BLaER1 (cell line): ENCODE data around the gene GABBR2.

Experiments
- H3K27ac ChIP-seq: shearing (Covaris generic); formaldehyde crosslinking; 2 replicates; pipeline ENCODE4 v1.8.1; 2022
- H3K27me3 ChIP-seq: shearing (Covaris generic); formaldehyde crosslinking; 2 replicates; pipeline ENCODE4 v1.8.1; 2022
- H3K36me3 ChIP-seq: shearing (Covaris generic); formaldehyde crosslinking; 2 replicates; pipeline ENCODE4 v1.8.1; 2022
- H3K4me1 ChIP-seq: shearing (Covaris generic); formaldehyde crosslinking; 2 replicates; pipeline ENCODE4 v1.8.1; 2022
- H3K4me2 ChIP-seq: shearing (Covaris generic); formaldehyde crosslinking; 2 replicates; pipeline ENCODE4 v1.8.1; 2022
- H3K4me3 ChIP-seq: shearing (Covaris generic); formaldehyde crosslinking; 2 replicates; pipeline ENCODE4 v1.8.1; 2022
- H3K9ac ChIP-seq: shearing (Covaris generic); formaldehyde crosslinking; 2 replicates; pipeline ENCODE4 v1.8.1; 2022
- H3K9me3 ChIP-seq: shearing (Covaris generic); formaldehyde crosslinking; 2 replicates; pipeline ENCODE4 v1.8.1; 2022
- H4K20me1 ChIP-seq: shearing (Covaris generic); formaldehyde crosslinking; 2 replicates; pipeline ENCODE4 v1.8.1; 2022
- Cebpa-rat ChIP-seq: shearing (Covaris generic); IDR thresholded peaks from 2 replicates; pipeline ENCODE4 v1.8.1; 2022

The GABBR2 gene

GRCh38 chr9:98457726-98458370 lies 250.9 kb downstream of the GABBR2 start:
- no peak overlapping the region for H3K4me3 ChIP-seq
- H3K27me3 ChIP-seq: no peaks in the 10 kb centered on the region
- no peak overlapping the region for H3K4me2 ChIP-seq
- TF ChIP-seq Cebpa-rat: no peak
- H3K27ac ChIP-seq: no peak overlapping the region
- peaks cover 24% of the 10 kb centered on the region for H3K9me3 ChIP-seq
- H3K9ac ChIP-seq: no peak overlapping the region
- no peaks in the 10 kb centered on the region for H3K36me3 ChIP-seq
- no peaks in the 10 kb centered on the region for H4K20me1 ChIP-seq
- H3K4me1 ChIP-seq: no peaks in the 10 kb centered on the region

- Histone ChIP-seq H3K36me3 (no peaks in the 10 kb centered on the region), H4K20me1 (no peaks in the 10 kb centered on the region), H3K9ac (no peak overlapping the region), H3K4me2 (no peak overlapping the region), H3K4me3 (no peak overlapping the region), H3K27me3 (no peaks in the 10 kb centered on the region), H3K9me3 (peaks cover 11% of the 10 kb centered on the region), H3K27ac (no peak overlapping the region), H3K4me1 (no peaks in the 10 kb centered on the region)
- no peak for TF ChIP-seq Cebpa-rat
Observed at GRCh38 chr9:98456156-98456613, 252.6 kb downstream of the GABBR2 start.

DNA sequence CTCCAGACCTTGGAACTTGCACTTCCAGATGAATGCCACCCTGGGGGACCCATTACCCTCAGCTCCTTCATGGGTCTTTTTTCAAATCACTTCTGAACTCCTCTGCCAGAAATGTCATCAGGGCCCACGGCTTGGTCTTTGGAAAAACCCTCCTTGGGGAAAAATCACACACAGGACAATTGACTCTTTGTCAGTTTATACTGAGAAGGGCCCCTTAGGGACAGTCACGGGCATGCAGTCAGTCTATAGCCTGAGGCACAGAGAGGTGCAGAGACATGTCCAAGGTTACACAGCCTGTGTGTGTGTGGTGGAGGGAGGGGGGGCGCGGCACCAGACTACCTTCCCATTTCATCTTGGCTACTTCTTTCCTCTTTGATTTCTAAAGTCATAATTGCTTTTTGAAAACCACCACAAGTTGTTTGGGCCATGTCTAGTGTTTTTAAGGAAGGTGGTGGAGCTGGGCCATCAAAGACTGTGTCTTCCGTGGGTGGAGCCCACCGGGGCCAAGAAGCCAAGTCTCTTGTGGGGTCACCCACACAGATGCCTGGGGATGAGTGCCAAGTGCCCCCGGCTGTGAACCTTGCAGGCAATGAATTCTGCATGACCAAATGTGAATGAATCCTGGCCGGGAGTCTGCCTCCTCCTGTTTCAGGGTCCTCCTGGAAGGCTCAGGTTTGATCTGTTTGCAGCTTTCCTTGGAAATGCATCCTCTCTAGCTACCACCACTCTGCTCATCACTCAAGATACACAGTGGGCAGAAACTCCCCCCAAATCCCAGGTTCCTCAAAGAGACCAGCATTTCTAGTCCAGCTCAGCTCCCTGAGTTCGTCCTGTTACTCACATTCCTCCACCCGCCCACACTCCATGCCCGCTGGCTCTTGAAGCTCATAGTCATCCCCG lies 253.2 kb downstream of the GABBR2 start:
- Histone ChIP-seq H3K9ac (no peak overlapping the region), H4K20me1 (no peaks in the 10 kb centered on the region), H3K4me3 (no peak overlapping the region), H3K9me3 (peaks cover 5% of the 10 kb centered on the region), H3K27me3 (no peaks in the 10 kb centered on the region), H3K27ac (no peak overlapping the region), H3K4me2 (no peak overlapping the region), H3K36me3 (no peaks in the 10 kb centered on the region), H3K4me1 (no peaks in the 10 kb centered on the region)
- TF ChIP-seq Cebpa-rat: no peak

DNA sequence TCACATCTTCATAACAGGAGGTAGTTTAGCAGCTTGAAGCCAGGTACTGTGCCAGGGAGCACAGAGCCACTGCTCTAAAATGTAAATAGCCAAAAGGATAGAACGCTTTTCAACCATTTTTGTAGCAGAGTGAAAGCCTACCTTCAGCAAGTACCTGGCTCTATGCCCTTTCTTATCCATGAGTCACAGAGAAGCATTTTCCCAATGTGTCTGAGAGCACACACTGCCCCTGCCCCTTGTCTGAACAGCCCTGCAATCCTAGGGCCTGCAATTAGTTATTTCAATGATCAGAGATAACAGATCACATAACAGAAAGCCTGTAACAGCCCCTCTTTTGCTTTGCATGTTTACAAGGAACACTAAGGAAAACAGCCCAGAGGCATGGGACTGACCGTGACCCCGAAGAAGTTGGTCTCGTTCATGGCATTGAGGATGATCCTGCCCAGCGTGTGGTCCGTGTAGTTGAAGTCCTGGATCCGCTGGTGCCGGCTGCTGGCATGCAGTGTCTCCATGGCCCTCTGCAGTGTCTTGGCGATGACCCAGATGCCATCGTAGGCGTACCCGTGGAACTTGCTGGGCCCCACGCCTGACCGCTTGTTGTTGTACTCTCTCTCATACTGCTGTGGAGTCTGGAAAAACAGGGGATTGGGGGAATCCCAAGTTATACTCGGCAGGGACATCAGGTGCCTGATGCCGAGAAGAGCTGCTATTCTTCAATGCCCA lies 255.0 kb downstream of the GABBR2 start:
- H3K4me3 ChIP-seq: no peak overlapping the region
- no peaks in the 10 kb centered on the region for H4K20me1 ChIP-seq
- no peaks in the 10 kb centered on the region for H3K36me3 ChIP-seq
- H3K27me3 ChIP-seq: no peaks in the 10 kb centered on the region
- no peak overlapping the region for H3K27ac ChIP-seq
- H3K4me1 ChIP-seq: no peaks in the 10 kb centered on the region
- no peak overlapping the region for H3K9ac ChIP-seq
- TF ChIP-seq Cebpa-rat: no peak
- no peaks in the 10 kb centered on the region for H3K9me3 ChIP-seq
- H3K4me2 ChIP-seq: no peak overlapping the region

DNA sequence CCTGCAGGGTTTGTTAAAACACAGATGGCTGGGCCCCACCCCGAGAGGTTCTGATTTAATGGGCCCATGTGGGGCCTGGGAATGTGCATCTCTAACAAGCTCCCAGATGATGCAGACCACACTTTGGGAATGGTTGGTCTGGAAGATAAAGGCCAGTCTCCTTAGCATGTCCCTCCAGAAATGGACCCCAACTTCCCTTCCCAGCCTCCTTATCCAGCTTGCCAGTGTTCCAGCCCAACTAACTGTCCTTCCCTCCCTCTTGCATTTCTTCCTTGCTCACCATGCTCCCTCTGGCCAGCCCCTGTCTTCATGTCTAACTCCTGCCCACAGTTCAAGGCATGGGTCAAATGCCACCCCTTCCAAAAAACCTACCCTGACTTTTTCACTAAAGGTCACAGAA lies 257.2 kb downstream of the GABBR2 start:
- H4K20me1 ChIP-seq: no peaks in the 10 kb centered on the region
- H3K4me1 ChIP-seq: no peaks in the 10 kb centered on the region
- H3K9ac ChIP-seq: no peak overlapping the region
- H3K4me3 ChIP-seq: no peak overlapping the region
- no peaks in the 10 kb centered on the region for H3K36me3 ChIP-seq
- no peak for TF ChIP-seq Cebpa-rat
- no peak overlapping the region for H3K27ac ChIP-seq
- no peaks in the 10 kb centered on the region for H3K27me3 ChIP-seq
- no peak overlapping the region for H3K4me2 ChIP-seq
- no peaks in the 10 kb centered on the region for H3K9me3 ChIP-seq

- Histone ChIP-seq H3K27me3 (no peaks in the 10 kb centered on the region), H3K9me3 (no peaks in the 10 kb centered on the region), H4K20me1 (no peaks in the 10 kb centered on the region), H3K36me3 (no peaks in the 10 kb centered on the region), H3K4me2 (no peak overlapping the region), H3K4me3 (no peak overlapping the region), H3K27ac (no peak overlapping the region), H3K9ac (no peak overlapping the region), H3K4me1 (no peaks in the 10 kb centered on the region)
- no peak for TF ChIP-seq Cebpa-rat
Observed at GRCh38 chr9:98450496-98450895, 258.2 kb downstream of the GABBR2 start.

DNA sequence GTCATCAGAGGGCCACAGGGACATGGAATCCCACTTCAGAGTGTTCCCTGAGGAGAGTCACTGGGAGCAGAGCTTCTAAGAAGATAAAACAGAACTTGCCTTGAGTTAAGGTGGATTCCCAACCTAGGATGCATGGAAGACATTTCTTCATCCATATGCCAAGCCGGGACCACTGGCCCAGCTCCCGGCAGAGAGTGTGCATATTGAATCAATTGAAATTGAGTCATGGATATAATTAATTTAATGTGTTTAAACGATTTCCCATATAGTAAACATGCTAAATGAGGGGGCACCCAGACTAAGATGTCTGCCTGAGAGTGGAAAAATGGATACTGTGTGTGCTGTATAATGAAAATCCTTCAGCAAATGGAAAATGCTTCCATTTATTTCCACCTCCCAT lies 258.9 kb downstream of the GABBR2 start:
- no peak overlapping the region for H3K9ac ChIP-seq
- no peak overlapping the region for H3K27ac ChIP-seq
- no peaks in the 10 kb centered on the region for H3K27me3 ChIP-seq
- TF ChIP-seq Cebpa-rat: no peak
- no peak overlapping the region for H3K4me2 ChIP-seq
- no peaks in the 10 kb centered on the region for H4K20me1 ChIP-seq
- H3K4me1 ChIP-seq: no peaks in the 10 kb centered on the region
- no peaks in the 10 kb centered on the region for H3K9me3 ChIP-seq
- H3K4me3 ChIP-seq: no peak overlapping the region
- H3K36me3 ChIP-seq: no peaks in the 10 kb centered on the region

DNA sequence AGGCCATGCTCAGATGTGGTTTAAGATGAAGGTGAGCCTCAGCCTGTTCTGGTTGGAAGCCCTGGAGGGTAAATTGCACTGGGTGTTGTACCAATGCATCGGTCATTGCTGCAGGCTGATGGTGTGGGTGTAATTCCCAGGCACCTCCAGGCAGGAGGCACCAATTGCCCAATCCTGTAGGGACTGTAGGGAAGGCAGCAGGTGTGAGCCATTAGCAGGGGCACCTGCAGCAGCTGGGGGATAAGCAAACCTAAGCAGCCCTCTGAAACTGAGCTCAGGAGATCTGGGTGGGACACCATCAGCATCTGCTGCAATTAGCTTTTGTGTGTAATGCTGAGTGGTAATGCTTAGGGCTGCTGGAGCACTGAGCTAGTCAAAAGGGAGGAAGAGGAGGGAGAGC lies 263.2 kb downstream of the GABBR2 start:
- Histone ChIP-seq H3K4me2 (no peak overlapping the region), H3K4me1 (no peaks in the 10 kb centered on the region), H3K27me3 (no peaks in the 10 kb centered on the region), H3K4me3 (no peak overlapping the region), H3K9ac (no peak overlapping the region), H3K27ac (no peak overlapping the region), H4K20me1 (no peaks in the 10 kb centered on the region), H3K36me3 (no peaks in the 10 kb centered on the region), H3K9me3 (no peaks in the 10 kb centered on the region)
- TF ChIP-seq Cebpa-rat: no peak

GRCh38 chr9:98444601-98445000 lies 264.1 kb downstream of the GABBR2 start:
- no peak overlapping the region for H3K27ac ChIP-seq
- no peaks in the 10 kb centered on the region for H4K20me1 ChIP-seq
- no peak overlapping the region for H3K9ac ChIP-seq
- H3K4me3 ChIP-seq: no peak overlapping the region
- no peaks in the 10 kb centered on the region for H3K27me3 ChIP-seq
- no peaks in the 10 kb centered on the region for H3K4me1 ChIP-seq
- no peaks in the 10 kb centered on the region for H3K9me3 ChIP-seq
- TF ChIP-seq Cebpa-rat: no peak
- H3K4me2 ChIP-seq: no peak overlapping the region
- H3K36me3 ChIP-seq: no peaks in the 10 kb centered on the region

DNA sequence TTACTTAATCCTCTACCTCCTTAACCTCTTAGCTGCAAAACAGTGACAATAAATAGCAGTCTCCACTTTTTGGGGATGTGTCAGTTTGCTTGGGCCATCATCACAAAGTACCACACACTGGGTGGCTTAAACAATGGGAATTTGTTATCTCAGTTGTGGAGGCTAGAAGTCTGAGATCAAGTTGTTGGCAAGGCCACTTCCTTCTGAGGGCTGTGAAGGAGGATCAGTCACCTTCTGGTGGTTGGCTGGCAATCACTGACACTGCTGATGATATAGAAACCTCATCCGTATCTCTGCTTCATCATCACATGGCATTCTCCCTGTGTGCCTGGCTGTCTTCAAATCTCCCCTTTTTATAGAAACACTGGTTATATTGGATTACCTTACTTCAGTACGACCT lies 266.2 kb downstream of the GABBR2 start:
- no peak for TF ChIP-seq Cebpa-rat
- no peak overlapping the region for H3K9ac ChIP-seq
- no peak overlapping the region for H3K27ac ChIP-seq
- H3K4me2 ChIP-seq: no peak overlapping the region
- no peaks in the 10 kb centered on the region for H3K4me1 ChIP-seq
- H3K36me3 ChIP-seq: no peaks in the 10 kb centered on the region
- no peaks in the 10 kb centered on the region for H3K27me3 ChIP-seq
- no peaks in the 10 kb centered on the region for H3K9me3 ChIP-seq
- no peak overlapping the region for H3K4me3 ChIP-seq
- no peaks in the 10 kb centered on the region for H4K20me1 ChIP-seq
